Measurements from ENCODE around the gene NGF. TPM values are rescaled to one million over a fixed set of nuclear protein-coding genes. Genes with fewer than 3 reads are reported as not detected.

Gene NGF
- total RNA-seq, 1 experiment from 2014 or later, result 6.0 TPM

DNA sequence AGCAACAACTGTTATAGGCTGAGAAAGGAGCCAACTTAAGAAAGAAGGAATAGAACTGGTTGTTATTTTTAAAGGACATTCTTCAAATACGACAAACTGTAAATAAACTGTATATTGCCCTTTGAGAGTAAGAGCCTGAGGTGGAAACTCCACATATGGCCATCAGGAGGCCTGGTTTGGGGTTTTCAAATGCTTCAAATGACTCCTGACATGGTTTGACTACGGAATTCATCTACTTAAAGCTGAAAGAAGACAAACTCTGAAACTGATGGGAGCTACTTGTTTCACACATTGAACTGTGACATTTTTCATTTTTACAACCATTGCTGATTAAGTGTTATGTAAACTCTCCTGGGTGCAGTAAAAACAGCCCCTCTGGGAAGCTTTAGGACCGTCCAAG, 59.8 kb downstream of the NGF start:
- no peak overlapping the region for H3K27ac ChIP-seq
- H3K36me3 ChIP-seq, result no peaks in the 10 kb centered on the region
- DNase-seq (ENCODE audit: low read depth in 1 of 2, low spot score in 2 of 2), result no peak
- H3K4me3 ChIP-seq, result no peak overlapping the region
- H3K27me3 ChIP-seq (replicated peaks), result no peaks in the 10 kb centered on the region
- peaks cover 4% of the 10 kb centered on the region for H3K9me3 ChIP-seq (replicated peaks)
- peaks cover 16% of the 10 kb centered on the region for H3K4me1 ChIP-seq (replicated peaks)

DNA sequence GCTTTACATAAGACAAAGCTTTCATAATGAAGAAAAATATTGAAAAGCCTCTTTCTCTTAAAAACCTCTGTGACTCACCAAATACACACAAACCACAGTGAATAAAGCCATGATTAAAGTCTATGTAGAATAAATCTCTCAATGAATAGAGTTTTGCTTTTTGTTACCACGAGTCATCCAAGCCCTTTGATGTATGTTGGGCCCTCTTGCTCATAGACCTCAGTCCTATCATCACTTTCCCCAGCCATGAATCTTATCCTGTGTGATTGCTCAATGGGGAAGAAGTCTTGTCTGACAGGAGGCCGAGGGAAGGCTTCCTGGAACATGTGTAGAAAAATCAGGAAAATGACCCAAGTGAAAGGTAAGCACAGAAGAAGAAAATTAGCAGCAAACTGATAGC, 60.8 kb downstream of the NGF start:
- Histone ChIP-seq H3K27me3 (replicated peaks) (no peaks in the 10 kb centered on the region), H3K9me3 (replicated peaks) (peaks cover 4% of the 10 kb centered on the region), H3K4me1 (replicated peaks) (peaks cover 16% of the 10 kb centered on the region), H3K4me3 (no peak overlapping the region), H3K36me3 (no peaks in the 10 kb centered on the region), H3K27ac (no peak overlapping the region)
- DNase-seq (ENCODE audit: low read depth in 1 of 2, low spot score in 2 of 2), result peak in 1 of 2 experiments; percentile 43

DNA sequence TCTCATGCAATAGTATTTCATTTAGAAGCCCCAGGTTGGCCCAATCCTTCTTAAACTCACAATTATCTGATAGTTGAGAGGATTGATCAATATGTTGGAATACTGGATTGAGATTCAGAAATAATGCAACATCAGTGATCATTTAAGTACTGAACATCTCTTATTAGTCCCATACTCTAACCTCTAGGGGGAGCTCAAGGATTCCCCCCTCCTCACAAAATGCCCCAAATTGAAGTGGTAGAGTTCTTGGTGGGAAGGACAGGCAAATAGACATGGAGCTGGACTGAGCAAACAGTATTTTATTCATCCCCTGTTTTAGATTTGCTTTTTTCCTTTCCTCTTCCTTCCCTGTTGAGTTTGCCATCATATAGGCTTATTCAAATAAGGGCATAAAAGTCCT, 62.8 kb downstream of the NGF start:
- peak in 1 of 2 experiments; percentile 20 for DNase-seq (ENCODE audit: low read depth in 1 of 2, low spot score in 2 of 2)
- Histone ChIP-seq H3K36me3 (no peaks in the 10 kb centered on the region), H3K9me3 (replicated peaks) (peaks cover 4% of the 10 kb centered on the region), H3K27me3 (replicated peaks) (no peaks in the 10 kb centered on the region), H3K4me1 (replicated peaks) (peaks cover 7% of the 10 kb centered on the region), H3K4me3 (no peak overlapping the region), H3K27ac (no peak overlapping the region)

DNA sequence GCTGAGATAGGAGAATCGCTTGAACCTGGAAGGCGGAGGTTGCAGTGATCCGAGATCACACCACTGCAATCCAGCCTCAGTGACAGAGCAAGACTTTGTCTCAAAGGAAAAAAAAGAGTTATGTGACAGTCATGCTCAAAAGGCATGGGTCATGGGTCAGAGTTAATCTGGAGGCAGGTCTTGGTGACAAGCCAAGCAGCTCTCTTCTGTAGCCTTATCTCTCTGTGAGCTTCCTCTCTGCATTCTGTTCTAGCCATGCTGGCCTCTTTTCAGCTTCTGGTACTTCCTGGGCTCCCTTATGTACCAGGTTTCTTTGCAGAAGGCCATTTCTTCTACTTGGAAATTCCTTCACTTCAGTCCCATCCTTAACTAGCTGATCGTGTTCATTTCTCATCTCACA, 63.6 kb downstream of the NGF start:
- H3K27ac ChIP-seq, result no peak overlapping the region

DNA sequence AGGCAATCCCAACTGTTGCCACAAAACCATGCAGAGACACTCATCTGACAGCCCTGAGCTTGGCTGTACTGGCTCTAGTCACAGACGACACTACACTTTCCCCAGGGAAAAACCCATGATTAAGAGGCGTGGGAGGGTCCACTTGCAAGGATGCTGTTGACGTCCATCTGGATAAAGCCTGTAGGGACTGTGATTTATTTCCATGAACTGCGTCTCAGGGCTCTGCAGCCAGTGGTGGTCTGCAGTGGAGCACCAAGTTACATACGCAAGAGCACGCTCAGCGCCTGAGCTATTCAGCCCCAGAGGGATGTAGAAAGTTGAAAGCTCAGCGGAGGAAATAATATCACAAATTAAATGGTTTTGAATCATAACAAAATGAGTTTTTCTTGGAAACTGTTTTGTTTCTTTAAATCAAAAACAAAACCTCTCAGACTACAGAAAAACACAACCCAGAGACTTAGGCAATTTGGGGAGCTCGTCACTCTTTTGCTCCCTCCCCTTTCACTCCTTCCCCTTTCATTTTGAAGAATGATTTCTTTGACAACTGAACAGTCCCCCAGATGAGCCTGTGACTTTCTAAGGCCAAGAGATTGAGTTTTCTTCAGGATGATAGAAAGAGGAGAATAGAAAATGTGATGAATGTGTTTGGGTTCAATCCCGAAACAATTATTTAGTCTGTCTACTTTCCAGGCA, 71.2 kb downstream of the NGF start:
- Histone ChIP-seq H3K27me3 (replicated peaks) (no peaks in the 10 kb centered on the region), H3K4me1 (replicated peaks) (no peaks in the 10 kb centered on the region), H3K9me3 (replicated peaks) (no peaks in the 10 kb centered on the region), H3K4me3 (no peak overlapping the region), H3K27ac (no peak overlapping the region), H3K36me3 (no peaks in the 10 kb centered on the region)
- DNase-seq (ENCODE audit: low read depth in 1 of 2, low spot score in 2 of 2), result no peak

More for the DNA sequence above, 63.6 kb downstream of the NGF start:
- H3K4me3 ChIP-seq, result no peak overlapping the region
- no peak for DNase-seq (ENCODE audit: low read depth in 1 of 2, low spot score in 2 of 2)
- no peaks in the 10 kb centered on the region; the same call in 1 of the 2 replicates for H3K4me1 ChIP-seq (replicated peaks)
- peaks cover 4% of the 10 kb centered on the region for H3K9me3 ChIP-seq (replicated peaks)
- H3K36me3 ChIP-seq, result no peaks in the 10 kb centered on the region
- no peaks in the 10 kb centered on the region for H3K27me3 ChIP-seq (replicated peaks)

DNA sequence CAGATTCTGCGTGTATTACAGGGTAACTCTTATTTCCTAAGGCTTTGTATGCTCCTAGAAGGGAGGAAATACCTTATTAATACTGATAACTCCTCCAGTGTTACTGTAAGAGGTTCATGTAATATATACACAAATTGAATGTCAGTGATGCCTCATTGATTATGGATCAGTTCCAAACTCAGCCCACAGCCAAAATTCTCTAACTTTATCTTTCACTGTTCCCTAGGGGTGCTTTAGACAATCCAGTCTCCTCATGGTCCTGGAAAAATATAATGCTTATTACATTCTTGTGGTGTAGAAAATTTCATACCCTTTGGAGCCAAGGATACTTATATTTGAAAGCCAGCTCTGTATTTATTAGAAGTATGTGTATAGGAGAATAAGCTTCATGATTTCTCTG, 73.0 kb downstream of the NGF start:
- H3K9me3 ChIP-seq (replicated peaks), result no peaks in the 10 kb centered on the region
- H3K4me1 ChIP-seq (replicated peaks), result no peaks in the 10 kb centered on the region
- no peak for DNase-seq (ENCODE audit: low read depth in 1 of 2, low spot score in 2 of 2)
- no peak overlapping the region for H3K4me3 ChIP-seq
- no peak overlapping the region for H3K27ac ChIP-seq
- no peaks in the 10 kb centered on the region for H3K27me3 ChIP-seq (replicated peaks)
- no peaks in the 10 kb centered on the region for H3K36me3 ChIP-seq

DNA sequence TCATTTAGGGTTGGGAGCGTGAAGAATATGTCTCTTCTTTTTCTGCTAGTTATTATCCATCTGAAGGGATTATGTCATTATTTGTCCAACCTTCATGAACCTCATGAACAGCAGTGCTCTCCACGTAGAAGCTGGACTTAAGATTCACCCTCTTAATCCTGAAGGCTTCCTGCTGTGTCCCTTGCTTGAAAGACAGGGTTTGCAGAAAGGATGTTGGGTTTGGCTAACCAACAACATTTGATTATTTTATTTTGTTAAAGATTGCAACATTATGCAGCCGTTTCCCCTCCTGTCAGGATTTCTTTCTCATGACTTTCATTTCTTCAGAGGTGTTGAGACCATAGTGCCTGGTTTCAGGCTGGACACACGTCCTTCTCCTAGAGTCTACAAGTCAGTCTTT, 75.2 kb downstream of the NGF start:
- Histone ChIP-seq H3K4me1 (replicated peaks) (peaks cover 4% of the 10 kb centered on the region), H3K36me3 (no peaks in the 10 kb centered on the region), H3K27ac (no peak overlapping the region), H3K4me3 (no peak overlapping the region), H3K9me3 (replicated peaks) (peaks cover 9% of the 10 kb centered on the region), H3K27me3 (replicated peaks) (no peaks in the 10 kb centered on the region)
- DNase-seq (ENCODE audit: low read depth in 1 of 2, low spot score in 2 of 2), result no peak

DNA sequence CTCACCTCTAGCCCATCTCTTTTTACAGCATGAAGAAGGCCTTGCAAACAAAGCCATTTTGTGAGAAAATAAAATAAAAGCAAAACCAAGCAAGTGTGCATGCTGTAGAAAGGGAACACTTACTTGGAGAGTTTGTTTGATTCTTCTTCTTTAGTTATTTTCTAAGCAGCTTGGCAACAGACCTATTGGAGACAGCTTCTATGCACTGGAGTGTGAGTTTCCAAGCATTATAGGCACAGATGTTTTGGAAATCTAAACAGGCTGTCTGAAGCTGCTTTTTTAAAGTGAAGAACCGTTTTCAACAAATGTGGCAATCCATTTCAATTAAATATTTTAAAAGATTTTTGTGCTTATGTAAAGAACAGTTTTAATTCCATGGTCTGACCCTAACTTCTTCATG, 76.6 kb downstream of the NGF start:
- Histone ChIP-seq H3K27me3 (replicated peaks) (no peaks in the 10 kb centered on the region), H3K27ac (no peak overlapping the region), H3K4me1 (replicated peaks) (peaks cover 5% of the 10 kb centered on the region), H3K4me3 (no peak overlapping the region), H3K9me3 (replicated peaks) (peaks cover 14% of the 10 kb centered on the region), H3K36me3 (no peaks in the 10 kb centered on the region)
- DNase-seq (ENCODE audit: low read depth in 1 of 2, low spot score in 2 of 2), result no peak

DNA sequence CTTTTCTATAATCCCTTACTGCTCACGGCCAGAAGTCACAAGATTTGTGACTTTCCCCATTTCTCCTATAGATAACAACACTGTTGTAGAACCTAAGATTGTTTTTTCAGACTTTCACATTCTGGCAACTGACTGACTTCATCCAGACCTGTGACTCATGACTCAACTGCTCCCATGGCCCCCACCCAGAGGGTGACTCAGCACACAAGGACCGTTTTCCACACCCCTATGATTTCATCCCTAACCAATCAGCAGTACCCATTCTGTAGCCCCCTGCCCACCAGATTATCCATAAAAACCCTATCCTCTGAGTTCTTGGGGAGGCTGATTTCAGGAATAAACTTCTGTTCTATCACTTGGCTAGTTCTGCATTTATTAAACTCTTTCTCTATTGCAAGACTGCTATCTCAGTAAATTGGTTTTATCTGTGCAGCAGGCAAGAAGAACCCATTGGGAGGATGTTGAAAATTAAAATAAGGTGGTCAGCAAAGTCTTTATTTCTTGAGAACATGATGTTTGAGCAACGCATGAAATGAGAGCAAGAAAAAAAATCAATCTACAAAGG, 79.7 kb downstream of the NGF start:
- Histone ChIP-seq H3K4me1 (replicated peaks) (peaks cover 5% of the 10 kb centered on the region), H3K27ac (no peak overlapping the region), H3K9me3 (replicated peaks) (peaks cover 14% of the 10 kb centered on the region), H3K4me3 (no peak overlapping the region), H3K36me3 (no peaks in the 10 kb centered on the region), H3K27me3 (replicated peaks) (no peaks in the 10 kb centered on the region)
- peak; percentile 20 to 51 for DNase-seq (ENCODE audit: low read depth in 1 of 2, low spot score in 2 of 2)

DNA sequence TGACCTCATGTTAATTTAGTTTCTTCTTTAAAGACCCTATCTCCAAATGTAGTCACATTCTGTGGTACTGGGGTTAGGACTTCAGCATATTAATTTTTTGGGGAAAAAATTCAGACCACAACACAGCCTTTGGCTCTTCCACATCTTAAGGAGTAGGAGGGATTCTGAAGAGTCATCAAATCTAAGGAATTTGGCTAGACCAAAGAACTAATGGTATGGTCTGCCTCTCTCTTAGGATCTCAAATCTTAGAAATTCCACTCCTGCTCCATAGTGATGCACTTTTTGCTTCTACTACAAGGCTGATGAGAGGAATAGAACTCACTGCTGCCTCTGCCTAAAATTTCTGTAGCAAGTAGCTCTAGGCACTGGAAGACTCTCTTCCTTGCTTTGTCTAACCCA, 80.5 kb downstream of the NGF start:
- Histone ChIP-seq H3K9me3 (replicated peaks) (peaks cover 14% of the 10 kb centered on the region), H3K4me3 (no peak overlapping the region), H3K36me3 (no peaks in the 10 kb centered on the region), H3K4me1 (replicated peaks) (peaks cover 5% of the 10 kb centered on the region), H3K27ac (no peak overlapping the region), H3K27me3 (replicated peaks) (no peaks in the 10 kb centered on the region)
- DNase-seq (ENCODE audit: low read depth in 1 of 2, low spot score in 2 of 2), result no peak

DNA sequence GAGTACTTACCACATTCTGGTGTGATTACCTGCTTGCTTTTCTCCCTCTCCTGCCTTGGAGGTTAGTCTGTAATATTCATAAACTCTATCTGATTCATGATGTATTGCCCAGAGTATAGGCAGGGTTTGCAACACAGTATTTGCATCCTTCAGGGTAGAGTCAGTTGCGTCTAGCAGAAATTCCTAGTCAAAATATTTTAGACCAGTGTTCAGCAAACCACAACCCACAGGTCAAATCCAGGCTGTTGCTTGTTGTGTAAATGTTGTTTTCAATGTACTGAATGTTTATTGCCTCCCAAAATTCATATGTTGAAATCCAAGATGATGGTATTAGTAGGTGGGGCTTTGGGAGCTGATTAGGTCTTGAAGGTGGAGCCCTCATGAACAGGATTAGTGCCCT, 82.9 kb downstream of the NGF start:
- Histone ChIP-seq H3K27ac (no peak overlapping the region), H3K27me3 (replicated peaks) (no peaks in the 10 kb centered on the region), H3K4me3 (no peak overlapping the region), H3K9me3 (replicated peaks) (peaks cover 14% of the 10 kb centered on the region), H3K4me1 (replicated peaks) (peaks cover 16% of the 10 kb centered on the region), H3K36me3 (no peaks in the 10 kb centered on the region)
- DNase-seq (ENCODE audit: low read depth in 1 of 2, low spot score in 2 of 2), result no peak

DNA sequence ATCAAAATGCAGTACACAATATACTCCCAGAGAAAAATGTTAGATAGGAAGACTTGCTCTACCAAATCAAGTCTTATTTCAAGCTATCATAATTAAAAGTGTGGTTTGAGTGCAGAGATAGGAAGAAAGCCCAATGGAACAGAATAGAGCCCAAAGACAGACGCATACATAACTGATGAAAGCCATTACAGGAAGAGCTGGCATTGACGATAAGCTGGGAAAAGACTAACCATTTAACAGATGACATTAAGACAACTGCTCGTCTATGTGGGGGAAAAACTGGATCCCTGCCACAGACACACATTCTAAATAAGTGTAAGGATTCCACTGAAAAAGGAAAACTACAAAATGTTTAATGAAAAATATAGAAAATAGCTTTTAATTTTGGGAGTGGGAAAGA, 85.5 kb downstream of the NGF start:
- no peaks in the 10 kb centered on the region for H3K27me3 ChIP-seq (replicated peaks)
- H3K36me3 ChIP-seq, result no peaks in the 10 kb centered on the region
- H3K9me3 ChIP-seq (replicated peaks), result peaks cover 1% of the 10 kb centered on the region; the same call in 1 of the 2 replicates
- no peak overlapping the region; the same call in 1 of the 2 replicates for H3K27ac ChIP-seq
- peaks cover 11% of the 10 kb centered on the region for H3K4me1 ChIP-seq (replicated peaks)
- DNase-seq (ENCODE audit: low read depth in 1 of 2, low spot score in 2 of 2), result no peak
- no peak overlapping the region for H3K4me3 ChIP-seq

DNA sequence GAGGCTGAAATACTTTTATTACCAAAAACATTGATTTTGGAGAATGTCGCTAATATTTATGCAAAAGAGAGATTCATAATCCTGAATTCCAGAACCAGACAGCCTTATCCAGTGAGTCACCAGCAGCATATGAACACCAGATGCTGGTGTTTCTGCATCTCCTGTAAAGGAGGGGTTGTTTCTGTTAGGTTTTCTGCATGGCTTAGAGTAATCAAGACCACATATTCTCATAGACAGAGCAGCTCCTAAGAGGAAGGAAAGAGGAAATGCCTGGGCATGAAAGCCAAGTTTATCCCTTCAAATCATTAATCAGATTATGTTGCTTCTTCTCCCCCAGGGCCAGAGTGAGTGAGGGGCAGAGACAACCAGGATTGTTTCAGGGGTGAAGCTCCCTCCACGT, 86.2 kb downstream of the NGF start:
- H3K27me3 ChIP-seq (replicated peaks), result no peaks in the 10 kb centered on the region
- H3K4me1 ChIP-seq (replicated peaks), result peaks cover 11% of the 10 kb centered on the region
- no peaks in the 10 kb centered on the region for H3K9me3 ChIP-seq (replicated peaks)
- H3K36me3 ChIP-seq, result no peaks in the 10 kb centered on the region
- H3K4me3 ChIP-seq, result no peak overlapping the region
- H3K27ac ChIP-seq, result peak overlapping the region; percentile 48
- DNase-seq (ENCODE audit: low read depth in 1 of 2, low spot score in 2 of 2), result peak; percentile 49 to 72

DNA sequence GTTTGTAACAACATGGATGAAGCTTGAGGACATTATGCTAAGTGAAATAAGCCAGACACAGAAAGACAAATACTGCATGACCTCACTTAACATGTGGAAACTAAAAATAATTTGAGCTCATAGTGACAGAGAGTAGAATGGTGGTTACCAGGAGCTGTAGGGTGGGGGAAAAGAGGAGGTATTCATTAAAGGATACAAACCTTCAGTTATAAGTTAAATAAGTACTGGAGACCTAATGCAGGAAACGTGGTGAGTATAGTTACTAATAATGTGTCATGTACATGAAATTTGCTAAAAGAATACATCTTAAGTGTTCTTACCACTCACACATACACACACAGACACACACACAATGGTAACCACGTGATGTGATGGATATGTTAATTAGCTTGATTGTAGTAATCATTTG, 86.7 kb downstream of the NGF start:
- Histone ChIP-seq H3K36me3 (no peaks in the 10 kb centered on the region), H3K27me3 (replicated peaks) (no peaks in the 10 kb centered on the region), H3K27ac (peak overlapping the region; percentile 48), H3K4me1 (replicated peaks) (peaks cover 11% of the 10 kb centered on the region), H3K4me3 (no peak overlapping the region), H3K9me3 (replicated peaks) (no peaks in the 10 kb centered on the region)
- peak in 1 of 2 experiments; percentile 50 for DNase-seq (ENCODE audit: low read depth in 1 of 2, low spot score in 2 of 2)

Data from SJSA1 (cell line).